Prostate gland (tissue), 2 donors: ENCODE measurements around the gene CKMT2.

Experiments used
- POLR2A ChIP-seq: fragments of 450-650 bp; IDR thresholded peaks from one replicate; pipeline ENCODE4 v1.6.1; 2016; ENCODE audit warnings: antibody characterized with exemption, mild to moderate bottlenecking
- TF ChIP-seq, protein P1 (sequence below), 4 experiments: fragments of 200-600 bp in 2 of 4; fragments of 450-650 bp in 2 of 4; sonication (generic) in 2 of 4; IDR thresholded peaks; 1 replicate in 3 of 4; 2 replicates in 1 of 4; pipeline ENCODE4 v1.5.1; 2016 to 2019; ENCODE audit warnings: antibody characterized with exemption in 4 of 4, mild to moderate bottlenecking in 2 of 4, moderate library complexity in 2 of 4

DNA sequence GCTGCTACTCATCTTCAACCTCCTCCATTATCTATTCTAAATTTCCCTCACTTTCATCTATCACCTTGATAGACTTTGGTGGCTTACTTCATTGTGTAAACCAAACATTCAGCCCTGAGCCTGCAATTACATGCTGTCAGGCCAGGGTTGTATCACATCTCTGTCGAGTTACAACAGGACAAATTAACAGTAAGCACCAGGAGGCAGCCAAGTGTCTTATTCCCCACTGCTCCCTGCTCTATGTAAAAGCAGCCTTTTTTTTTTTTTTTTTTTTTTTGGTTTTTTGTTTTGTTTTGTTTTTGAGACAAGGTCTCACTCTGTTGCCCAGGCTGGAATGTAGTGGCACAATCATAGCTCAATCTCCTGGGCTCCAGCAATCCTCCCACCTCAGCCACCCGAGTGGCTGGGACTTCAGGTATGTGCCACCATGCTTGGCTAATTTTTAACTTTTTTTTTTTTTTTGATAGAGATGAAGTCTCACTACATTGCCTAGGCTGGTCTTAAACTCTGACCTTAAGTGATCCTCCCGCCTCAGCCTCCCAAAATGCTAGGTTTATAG lies 53.0 kb downstream of the CKMT2 start:
- no peak for TF ChIP-seq POLR2A
- TF ChIP-seq, protein P1, sequence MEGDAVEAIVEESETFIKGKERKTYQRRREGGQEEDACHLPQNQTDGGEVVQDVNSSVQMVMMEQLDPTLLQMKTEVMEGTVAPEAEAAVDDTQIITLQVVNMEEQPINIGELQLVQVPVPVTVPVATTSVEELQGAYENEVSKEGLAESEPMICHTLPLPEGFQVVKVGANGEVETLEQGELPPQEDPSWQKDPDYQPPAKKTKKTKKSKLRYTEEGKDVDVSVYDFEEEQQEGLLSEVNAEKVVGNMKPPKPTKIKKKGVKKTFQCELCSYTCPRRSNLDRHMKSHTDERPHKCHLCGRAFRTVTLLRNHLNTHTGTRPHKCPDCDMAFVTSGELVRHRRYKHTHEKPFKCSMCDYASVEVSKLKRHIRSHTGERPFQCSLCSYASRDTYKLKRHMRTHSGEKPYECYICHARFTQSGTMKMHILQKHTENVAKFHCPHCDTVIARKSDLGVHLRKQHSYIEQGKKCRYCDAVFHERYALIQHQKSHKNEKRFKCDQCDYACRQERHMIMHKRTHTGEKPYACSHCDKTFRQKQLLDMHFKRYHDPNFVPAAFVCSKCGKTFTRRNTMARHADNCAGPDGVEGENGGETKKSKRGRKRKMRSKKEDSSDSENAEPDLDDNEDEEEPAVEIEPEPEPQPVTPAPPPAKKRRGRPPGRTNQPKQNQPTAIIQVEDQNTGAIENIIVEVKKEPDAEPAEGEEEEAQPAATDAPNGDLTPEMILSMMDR (IDR thresholded peaks at IDR 0.05) = no peak
